GM19438 (cell line): Measurements from ENCODE around the gene GRIK5.

Source experiments
- ATAC-seq: cut with Tn5 transposase; IDR thresholded peaks from one replicate; pipeline ENCODE4 v1.9.1; 2021; ENCODE audit warnings: low read depth; ENCODE audit not compliant: unreplicated experiment

Gene GRIK5

DNA sequence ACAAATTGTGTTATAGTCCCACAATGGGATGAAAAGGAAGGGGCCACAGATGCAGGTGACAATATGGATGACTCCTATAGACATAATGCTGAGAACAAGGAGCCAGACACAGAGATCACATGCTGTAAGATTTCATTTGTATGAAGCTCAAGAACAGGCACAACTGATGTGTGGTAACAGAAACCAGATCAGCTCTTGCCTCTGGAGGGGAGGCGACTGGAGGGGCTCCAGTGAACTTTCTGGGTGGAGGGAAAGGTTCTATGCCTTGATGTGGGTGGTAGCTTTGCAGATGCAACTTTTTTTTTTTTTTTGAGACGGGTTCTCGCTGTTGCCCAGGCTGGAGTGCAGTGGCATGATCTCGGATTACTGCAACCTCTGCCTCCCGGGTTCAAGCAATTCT is 104.9 kb downstream of the GRIK5 start:
- ATAC-seq = no peak

DNA sequence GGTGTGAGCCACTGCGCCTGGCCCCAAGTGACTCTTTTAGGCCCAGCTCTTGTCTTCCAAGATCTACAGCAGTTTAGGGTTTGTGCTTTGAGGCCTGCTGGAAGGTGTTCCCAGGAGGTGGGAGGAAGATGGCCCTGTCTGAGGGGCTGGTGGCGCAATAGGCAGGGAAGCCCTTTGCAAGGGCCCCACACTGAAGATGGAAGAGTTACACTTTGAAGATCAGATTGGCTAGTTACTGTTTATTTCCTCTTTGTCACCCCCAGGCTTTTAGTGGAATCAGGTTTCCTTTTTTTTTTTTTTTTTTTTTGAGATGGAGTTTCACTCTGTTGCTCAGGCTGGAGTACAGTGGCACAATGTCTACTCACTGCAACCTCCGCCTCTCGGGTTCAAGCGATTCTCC is 109.0 kb downstream of the GRIK5 start:
- no peak for ATAC-seq

DNA sequence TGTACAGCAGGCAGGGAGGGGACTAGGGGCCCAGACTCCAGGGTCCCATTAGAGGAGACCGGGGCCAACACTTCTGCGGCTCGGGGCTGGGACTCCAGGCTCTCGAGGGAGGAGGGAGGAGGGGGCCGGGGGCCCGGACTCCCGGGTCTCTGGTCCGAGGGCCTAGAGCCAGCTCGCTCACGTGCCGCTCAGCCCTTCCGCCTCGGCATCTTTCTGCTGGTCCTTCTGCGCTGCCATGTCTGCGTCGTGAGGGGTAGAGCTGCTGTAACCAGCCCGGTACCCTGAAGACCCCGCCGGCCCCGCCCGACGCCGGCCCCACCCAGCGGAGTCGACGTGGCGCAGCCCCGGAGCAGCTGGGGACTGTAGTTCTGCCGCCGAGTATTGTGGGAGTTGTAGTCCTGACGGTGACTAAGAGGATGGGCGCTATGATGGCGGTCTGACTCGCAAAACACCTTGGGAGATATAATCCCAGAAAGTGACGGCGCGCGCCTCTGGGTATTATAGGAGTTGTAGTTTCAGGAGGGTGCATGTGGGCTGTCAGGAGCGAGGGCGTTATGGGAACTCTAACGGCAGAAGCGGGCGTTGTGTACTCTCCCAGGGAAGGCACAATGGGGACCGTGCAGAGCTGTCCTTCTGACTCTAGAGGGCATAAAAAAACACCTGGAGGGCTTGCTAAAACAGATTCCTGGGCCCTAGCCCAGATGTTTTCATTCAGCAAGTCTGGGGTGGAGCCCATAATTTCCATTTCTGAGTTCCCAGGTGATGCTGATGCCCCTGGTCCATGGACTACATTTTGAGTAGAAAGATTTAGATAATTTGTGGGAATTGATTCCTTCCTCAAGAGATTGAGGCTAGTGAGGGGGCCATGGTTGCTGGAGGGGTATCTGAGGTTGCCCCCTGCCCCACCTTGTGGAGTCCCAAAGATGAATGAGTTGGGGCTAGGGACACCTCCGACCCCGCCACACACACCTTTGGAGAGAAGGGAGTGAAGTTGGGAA is 110.7 kb downstream of the GRIK5 start, which contains the start of gene RABAC1:
Gene RABAC1 (minus strand): TSS at position 266 of the 998 bp plus-strand sequence. CDS start 29 bp downstream, at position 237.
- ATAC-seq = peak; percentile 83

- ATAC-seq = peak; percentile 49
Measured at GRCh38 chr19:41958367-41959055, 111.5 kb downstream of the GRIK5 start.

- no peak for ATAC-seq
Measured at GRCh38 chr19:41957838-41958366, 112.1 kb downstream of the GRIK5 start.

GRCh38 chr19:41957161-41957837 is 112.7 kb downstream of the GRIK5 start:
- no peak for ATAC-seq

GRCh38 chr19:41956621-41957020 is 113.4 kb downstream of the GRIK5 start:
- no peak for ATAC-seq

GRCh38 chr19:41955521-41955920 is 114.5 kb downstream of the GRIK5 start:
- ATAC-seq = no peak

DNA sequence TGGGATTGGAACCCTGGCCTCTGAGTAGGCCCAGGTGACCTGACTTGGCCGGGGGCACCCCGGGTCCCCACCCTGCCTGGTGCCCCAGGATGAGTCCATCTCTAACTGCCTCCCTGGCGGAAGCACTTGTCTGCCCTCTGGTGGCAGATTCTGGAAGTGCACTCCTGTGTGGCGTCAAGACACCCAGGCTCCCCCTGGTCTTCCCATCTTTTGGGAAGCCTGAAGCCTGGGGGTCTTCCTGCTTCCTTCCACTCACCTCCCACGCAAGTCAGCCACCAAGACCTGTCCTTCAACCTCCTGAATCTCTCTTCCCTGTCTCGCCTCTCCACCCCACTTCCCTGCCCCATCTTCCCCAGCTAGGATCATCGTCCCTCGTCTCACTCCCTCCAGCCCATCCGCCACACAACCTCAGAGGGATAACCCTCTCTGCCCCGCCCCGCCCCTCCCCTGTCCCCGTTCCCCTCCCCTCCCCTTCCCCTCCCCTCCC is 118.3 kb downstream of the GRIK5 start:
- ATAC-seq = no peak
